Heart left ventricle (tissue), 13 donors: ENCODE data around the gene APMAP.

ENCODE experiments used
- CTCF ChIP-seq, 12 donors: fragments of 200-600 bp; sonication (generic) in 4 of 12; IDR thresholded peaks; one replicate each; pipeline versions ENCODE4 v1.5.0 to v1.8.0; 2018 to 2022; ENCODE audit warnings: antibody characterized with exemption in 12 of 12, mild to moderate bottlenecking in 5 of 12
- POLR2A ChIP-seq, 2 donors: fragments of 450-650 bp; IDR thresholded peaks; one replicate each; pipeline ENCODE4 v1.6.1; 2017; ENCODE audit warnings: antibody characterized with exemption in 2 of 2, mild to moderate bottlenecking in 2 of 2, moderate library complexity in 2 of 2
- donor health status: ischemic (EF 13 %, LVEDD 7.1; RV severe dilation, severe dysfunction).
- donor health status: DM: no; HTN: yes; CAD: no.
- donor health status: DM: no; HTN: no; CAD: no.
- donor health status: ischemic (EF 25% LVEDD 6.9; RV normal size, moderate dysfunction).
- donor health status: ischemic (EF 25% LVEDD 5.7; RV mildly dilated, moderate dysfunction).
- donor health status: ischemic (EF 35%, LVEDD 5.7; RV mildly dilated, moderate dysfunction).
- donor health status: nonischemic (EF 11% LVEDD 7.7; RV severe dilation, severe dysfunction).
- donor health status: DM: yes; HTN: yes; CAD: no.
- donor health status: PGD.
- donor health status: ischemic (EF 29% LVEDD 5.4; RV normal size, mild dysfunction).
- donor health status: nonischemic (EF 23%, LVEDD 6.1; RV moderate dilation, normal function).

GRCh38 chr20:25015986-25016385, 23.4 kb upstream of the APMAP start:
- no peak for TF ChIP-seq POLR2A (IDR thresholded peaks at IDR 0.05)
- TF ChIP-seq CTCF (IDR thresholded peaks at IDR 0.05), result no peak
